Measurements from ENCODE around the gene DGKH. TPM values are rescaled to one million over a fixed set of nuclear protein-coding genes. Genes with fewer than 3 reads are reported as not detected.

DGKH gene
- total RNA-seq, 1 donor, result 8.7 TPM

DNA sequence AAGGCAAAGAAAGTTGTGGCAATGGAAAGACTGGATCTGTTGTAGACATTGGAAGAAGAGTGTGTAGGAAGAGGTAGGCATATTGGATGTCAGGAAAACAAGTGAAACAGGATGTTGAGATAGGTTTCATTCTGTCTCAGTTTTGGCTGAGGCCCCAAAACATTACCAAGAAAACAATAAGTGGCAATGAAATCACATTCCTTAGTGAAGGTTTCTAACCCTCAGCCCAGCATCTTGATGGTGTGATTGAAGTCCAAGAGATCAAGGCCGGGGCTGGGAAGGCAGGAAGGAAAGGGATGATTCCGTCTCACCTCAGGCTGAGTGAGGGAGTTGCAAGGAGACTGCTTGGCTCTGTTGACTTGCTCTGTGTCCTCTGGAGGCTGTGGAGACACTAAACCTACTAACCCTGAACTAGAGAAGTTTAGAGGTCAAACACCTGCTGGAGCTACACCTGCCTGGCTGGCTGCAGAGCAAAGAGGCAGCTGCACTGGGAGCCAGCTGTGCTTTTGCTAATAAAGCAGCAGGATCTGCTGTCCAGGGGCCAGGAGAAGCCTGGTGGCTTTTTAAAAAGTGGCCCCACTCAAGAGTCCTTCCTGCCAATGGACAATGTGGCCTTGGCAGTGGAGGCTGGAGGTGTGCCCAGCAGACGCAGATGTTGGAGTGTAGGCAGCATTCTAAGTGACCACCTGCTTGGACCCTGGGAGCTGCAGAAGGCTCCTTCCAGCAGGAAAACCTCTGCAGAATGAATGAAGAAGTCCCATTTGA is 53.6 kb downstream of the DGKH start:
- H4K20me1 ChIP-seq (ENCODE audit: insufficient read depth, low read length), result no peaks in the 10 kb centered on the region
- DNase-seq (ENCODE audit: insufficient read length, low spot score, missing footprints), result peak; percentile 31
- peaks cover 15% of the 10 kb centered on the region for H3K4me1 ChIP-seq (ENCODE audit: insufficient read depth, low read length)
- H2AFZ ChIP-seq (ENCODE audit: low read length), result no peak overlapping the region
- H3K36me3 ChIP-seq (ENCODE audit: insufficient read depth, low read length), result no peaks in the 10 kb centered on the region
- no peaks in the 10 kb centered on the region for H3K9me3 ChIP-seq (ENCODE audit: low read depth, low read length)
- no peaks in the 10 kb centered on the region for H3K27me3 ChIP-seq (ENCODE audit: insufficient read depth, low read length)
- no peak overlapping the region for H3K27ac ChIP-seq (ENCODE audit: low read depth, low read length)
- H3K79me2 ChIP-seq (ENCODE audit: insufficient read depth, low read length), result peaks cover 17% of the 10 kb centered on the region
- no peak overlapping the region for H3K4me2 ChIP-seq (ENCODE audit: insufficient read depth, low read length)
- TF ChIP-seq, protein P1, sequence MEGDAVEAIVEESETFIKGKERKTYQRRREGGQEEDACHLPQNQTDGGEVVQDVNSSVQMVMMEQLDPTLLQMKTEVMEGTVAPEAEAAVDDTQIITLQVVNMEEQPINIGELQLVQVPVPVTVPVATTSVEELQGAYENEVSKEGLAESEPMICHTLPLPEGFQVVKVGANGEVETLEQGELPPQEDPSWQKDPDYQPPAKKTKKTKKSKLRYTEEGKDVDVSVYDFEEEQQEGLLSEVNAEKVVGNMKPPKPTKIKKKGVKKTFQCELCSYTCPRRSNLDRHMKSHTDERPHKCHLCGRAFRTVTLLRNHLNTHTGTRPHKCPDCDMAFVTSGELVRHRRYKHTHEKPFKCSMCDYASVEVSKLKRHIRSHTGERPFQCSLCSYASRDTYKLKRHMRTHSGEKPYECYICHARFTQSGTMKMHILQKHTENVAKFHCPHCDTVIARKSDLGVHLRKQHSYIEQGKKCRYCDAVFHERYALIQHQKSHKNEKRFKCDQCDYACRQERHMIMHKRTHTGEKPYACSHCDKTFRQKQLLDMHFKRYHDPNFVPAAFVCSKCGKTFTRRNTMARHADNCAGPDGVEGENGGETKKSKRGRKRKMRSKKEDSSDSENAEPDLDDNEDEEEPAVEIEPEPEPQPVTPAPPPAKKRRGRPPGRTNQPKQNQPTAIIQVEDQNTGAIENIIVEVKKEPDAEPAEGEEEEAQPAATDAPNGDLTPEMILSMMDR (IDR thresholded peaks at IDR 0.05; ENCODE audit: extremely low read depth, low read depth, low read length), result no peak
- no peak overlapping the region for H3K4me3 ChIP-seq (ENCODE audit: insufficient read depth, low read length)

DNA sequence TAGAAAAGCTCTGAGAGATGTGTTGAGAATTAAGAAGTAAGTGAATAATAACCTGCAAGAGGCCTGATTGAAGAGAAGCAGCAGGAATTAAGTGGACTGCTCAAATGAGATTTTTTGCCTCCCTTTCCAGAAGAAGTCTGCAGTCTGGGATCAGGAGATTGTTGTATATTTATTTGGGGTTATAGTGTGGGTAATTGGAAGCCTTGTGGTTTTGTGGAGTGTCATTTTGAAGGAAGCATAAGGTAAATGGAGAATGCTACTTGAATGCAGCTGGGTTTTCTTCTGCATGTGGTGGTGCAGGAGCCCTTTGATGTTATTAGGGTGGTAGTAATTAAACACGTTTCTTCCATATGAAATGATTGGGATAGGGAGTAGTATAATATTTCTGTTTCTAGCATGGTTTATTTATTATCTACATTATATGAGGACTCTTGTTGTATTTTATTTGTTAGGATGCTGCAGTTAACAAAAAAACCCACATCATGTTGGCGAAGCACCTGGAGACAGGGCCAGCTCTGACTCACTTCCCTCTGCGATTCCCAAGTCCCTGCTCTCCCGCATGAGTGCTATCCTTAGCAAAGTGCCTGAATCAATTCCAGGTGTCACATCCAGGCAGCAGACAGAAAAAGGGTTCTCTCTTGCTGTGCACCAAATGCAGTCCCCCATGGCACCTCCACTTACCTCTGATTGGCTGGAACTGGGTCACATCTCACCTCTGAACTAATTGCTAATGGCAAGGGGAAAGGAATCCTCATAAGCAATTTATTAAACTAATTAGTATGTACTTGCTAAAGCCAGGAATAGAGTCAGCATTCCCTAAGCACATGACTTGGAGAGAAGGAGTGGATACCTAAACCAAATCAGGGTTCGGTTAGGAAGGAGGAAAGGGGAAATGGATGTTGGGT is 54.8 kb downstream of the DGKH start:
- Histone ChIP-seq H2AFZ (ENCODE audit: low read length) (no peak overlapping the region), H3K9me3 (ENCODE audit: low read depth, low read length) (no peaks in the 10 kb centered on the region), H3K27ac (ENCODE audit: low read depth, low read length) (no peak overlapping the region), H3K36me3 (ENCODE audit: insufficient read depth, low read length) (no peaks in the 10 kb centered on the region), H3K4me1 (ENCODE audit: insufficient read depth, low read length) (peaks cover 15% of the 10 kb centered on the region), H3K27me3 (ENCODE audit: insufficient read depth, low read length) (no peaks in the 10 kb centered on the region), H3K79me2 (ENCODE audit: insufficient read depth, low read length) (peaks cover 22% of the 10 kb centered on the region), H4K20me1 (ENCODE audit: insufficient read depth, low read length) (no peaks in the 10 kb centered on the region), H3K4me2 (ENCODE audit: insufficient read depth, low read length) (no peak overlapping the region), H3K4me3 (ENCODE audit: insufficient read depth, low read length) (no peak overlapping the region)
- TF ChIP-seq, protein P1 (IDR thresholded peaks at IDR 0.05; ENCODE audit: extremely low read depth, low read depth, low read length), result no peak
- DNase-seq (ENCODE audit: insufficient read length, low spot score, missing footprints), result no peak

DNA sequence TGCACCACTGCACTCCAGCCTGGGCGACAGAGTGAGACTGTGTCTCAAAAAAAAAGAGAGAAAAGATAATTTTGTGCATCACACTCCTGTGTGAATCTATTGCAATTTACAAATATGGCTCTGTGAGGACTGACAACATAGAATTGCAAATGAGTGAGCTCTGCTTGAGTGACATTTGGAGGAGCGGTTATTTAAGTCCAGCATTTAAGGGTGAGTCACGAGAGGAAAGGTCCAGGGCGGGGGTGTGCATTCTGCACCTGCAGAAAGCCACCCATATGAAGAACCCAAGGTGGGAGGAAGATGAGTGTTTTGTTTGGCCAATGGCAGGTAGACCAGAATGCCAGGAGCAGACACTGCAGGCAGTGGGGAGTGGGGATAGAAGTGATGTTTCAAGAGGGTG is 58.5 kb downstream of the DGKH start:
- DNase-seq (ENCODE audit: insufficient read length, low spot score, missing footprints), result no peak
- no peaks in the 10 kb centered on the region for H3K9me3 ChIP-seq (ENCODE audit: low read depth, low read length)
- no peaks in the 10 kb centered on the region for H3K27me3 ChIP-seq (ENCODE audit: insufficient read depth, low read length)
- H3K4me2 ChIP-seq (ENCODE audit: insufficient read depth, low read length), result no peak overlapping the region
- TF ChIP-seq, protein P1 (IDR thresholded peaks at IDR 0.05; ENCODE audit: extremely low read depth, low read depth, low read length), result no peak
- H3K36me3 ChIP-seq (ENCODE audit: insufficient read depth, low read length), result no peaks in the 10 kb centered on the region
- peaks cover 2% of the 10 kb centered on the region for H4K20me1 ChIP-seq (ENCODE audit: insufficient read depth, low read length)
- no peak overlapping the region for H2AFZ ChIP-seq (ENCODE audit: low read length)
- H3K27ac ChIP-seq (ENCODE audit: low read depth, low read length), result no peak overlapping the region
- no peak overlapping the region for H3K4me3 ChIP-seq (ENCODE audit: insufficient read depth, low read length)
- H3K4me1 ChIP-seq (ENCODE audit: insufficient read depth, low read length), result peaks cover 20% of the 10 kb centered on the region
- peaks cover 14% of the 10 kb centered on the region for H3K79me2 ChIP-seq (ENCODE audit: insufficient read depth, low read length)

DNA sequence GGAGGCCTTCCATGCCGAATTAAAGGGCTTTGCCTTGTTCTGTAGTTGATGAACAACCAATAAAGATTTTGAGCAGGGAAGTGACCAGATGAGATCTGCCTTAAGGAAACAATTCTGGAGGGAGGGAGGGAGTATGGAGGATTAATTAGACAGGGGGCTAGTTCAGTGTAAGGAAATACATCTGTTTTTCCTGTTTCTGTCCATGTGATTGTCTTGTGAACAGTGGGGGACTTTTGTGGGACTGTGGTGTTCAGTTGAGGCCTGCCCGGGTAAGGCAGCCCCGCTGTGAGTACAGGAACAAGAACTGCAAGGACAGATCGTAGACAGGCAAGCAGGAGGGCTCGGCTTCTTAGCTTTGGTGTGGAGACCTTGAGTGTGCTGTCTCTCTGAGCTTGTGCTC is 59.0 kb downstream of the DGKH start:
- Histone ChIP-seq H3K27ac (ENCODE audit: low read depth, low read length) (no peak overlapping the region), H3K79me2 (ENCODE audit: insufficient read depth, low read length) (peaks cover 15% of the 10 kb centered on the region), H3K4me1 (ENCODE audit: insufficient read depth, low read length) (peaks cover 20% of the 10 kb centered on the region), H3K36me3 (ENCODE audit: insufficient read depth, low read length) (no peaks in the 10 kb centered on the region), H2AFZ (ENCODE audit: low read length) (no peak overlapping the region), H3K27me3 (ENCODE audit: insufficient read depth, low read length) (no peaks in the 10 kb centered on the region), H4K20me1 (ENCODE audit: insufficient read depth, low read length) (peaks cover 2% of the 10 kb centered on the region), H3K9me3 (ENCODE audit: low read depth, low read length) (no peaks in the 10 kb centered on the region), H3K4me3 (ENCODE audit: insufficient read depth, low read length) (no peak overlapping the region), H3K4me2 (ENCODE audit: insufficient read depth, low read length) (no peak overlapping the region)
- TF ChIP-seq, protein P1 (IDR thresholded peaks at IDR 0.05; ENCODE audit: extremely low read depth, low read depth, low read length), result no peak
- DNase-seq (ENCODE audit: insufficient read length, low spot score, missing footprints), result no peak
